Mucosa of rectum (tissue), 2 donors: ENCODE data around the gene PPEF1.
"Not testable (repeated sequence)": the region's sequence is repeated elsewhere in the genome, so short reads cannot be mapped to it uniquely, and the experiment has no call there.

ENCODE experiments used
- H3K27ac ChIP-seq, 2 donors: one replicate each; pipeline ENCODE4 v1.7.0; 2013; ENCODE audit warnings: inconsistent platforms in 2 of 2, low read depth in 2 of 2, low read length in 2 of 2
- H3K27me3 ChIP-seq, 2 donors: one replicate each; pipeline ENCODE4 v1.7.0; 2013; ENCODE audit warnings: low read length in 2 of 2; ENCODE audit not compliant: control insufficient read depth in 2 of 2, insufficient read depth in 2 of 2
- H3K36me3 ChIP-seq, 2 donors: one replicate each; pipeline ENCODE4 v1.7.0; 2013; ENCODE audit warnings: low read length in 2 of 2; ENCODE audit not compliant: control insufficient read depth in 2 of 2, insufficient read depth in 2 of 2
- H3K4me1 ChIP-seq, 2 donors: one replicate each; pipeline ENCODE4 v1.7.0; 2013; ENCODE audit warnings: low read length in 2 of 2, mild to moderate bottlenecking in 1 of 2; ENCODE audit not compliant: control insufficient read depth in 2 of 2, insufficient read depth in 2 of 2
- H3K4me3 ChIP-seq, 2 donors: one replicate each; pipeline ENCODE4 v1.7.0; 2013; ENCODE audit warnings: low read length in 2 of 2
- H3K9ac ChIP-seq, 2 donors: one replicate each; pipeline ENCODE4 v1.7.0; 2013; ENCODE audit warnings: low read length in 2 of 2, low read depth in 1 of 2, mild to moderate bottlenecking in 1 of 2
- H3K9me3 ChIP-seq, 2 donors: one replicate each; pipeline ENCODE4 v1.7.0; 2013; ENCODE audit warnings: low read length in 2 of 2; ENCODE audit not compliant: control insufficient read depth in 2 of 2
- donor health status: healthy.
- donor health status: Normal muscosa, but diverticular disease.

The PPEF1 gene

GRCh38 chrX:18792828-18793227 is 85.4 kb downstream of the PPEF1 start:
- H3K9ac ChIP-seq: no peak overlapping the region
- H3K36me3 ChIP-seq: no peaks in the 10 kb centered on the region
- H3K4me3 ChIP-seq: no peak overlapping the region
- H3K4me1 ChIP-seq: no peaks in the 10 kb centered on the region
- H3K27ac ChIP-seq: no peak overlapping the region
- H3K9me3 ChIP-seq: peaks cover 0 to 2% of the 10 kb centered on the region in 2 donors
- H3K27me3 ChIP-seq: peaks cover 0 to 3% of the 10 kb centered on the region in 2 donors

- no peak overlapping the region for H3K4me3 ChIP-seq
- H3K4me1 ChIP-seq: no peaks in the 10 kb centered on the region
- peaks cover 0 to 2% of the 10 kb centered on the region in 2 donors for H3K9me3 ChIP-seq
- peaks cover 0 to 3% of the 10 kb centered on the region in 2 donors for H3K27me3 ChIP-seq
- no peak overlapping the region for H3K27ac ChIP-seq
- H3K36me3 ChIP-seq: no peaks in the 10 kb centered on the region
- no peak overlapping the region for H3K9ac ChIP-seq
Measured at GRCh38 chrX:18793601-18794089, 86.2 kb downstream of the PPEF1 start.

- H3K9me3 ChIP-seq: no peaks in the 10 kb centered on the region
- no peak overlapping the region for H3K4me3 ChIP-seq
- H3K36me3 ChIP-seq: no peaks in the 10 kb centered on the region
- peaks cover 0 to 3% of the 10 kb centered on the region in 2 donors for H3K27me3 ChIP-seq
- no peak overlapping the region for H3K27ac ChIP-seq
- no peak overlapping the region for H3K9ac ChIP-seq
- no peaks in the 10 kb centered on the region for H3K4me1 ChIP-seq
Measured at GRCh38 chrX:18797141-18797540, 89.7 kb downstream of the PPEF1 start.

GRCh38 chrX:18799911-18800310 is 92.5 kb downstream of the PPEF1 start:
- no peaks in the 10 kb centered on the region for H3K9me3 ChIP-seq
- no peaks in the 10 kb centered on the region for H3K36me3 ChIP-seq
- H3K9ac ChIP-seq: no peak overlapping the region
- H3K27me3 ChIP-seq: peaks cover 0 to 3% of the 10 kb centered on the region in 2 donors
- H3K4me1 ChIP-seq: no peaks in the 10 kb centered on the region
- H3K4me3 ChIP-seq: no peak overlapping the region
- H3K27ac ChIP-seq: no peak overlapping the region

- H3K4me1 ChIP-seq: no peaks in the 10 kb centered on the region
- no peak overlapping the region for H3K27ac ChIP-seq
- no peak overlapping the region for H3K4me3 ChIP-seq
- no peaks in the 10 kb centered on the region for H3K27me3 ChIP-seq
- H3K9ac ChIP-seq: no peak overlapping the region
- H3K36me3 ChIP-seq: no peaks in the 10 kb centered on the region
- no peaks in the 10 kb centered on the region for H3K9me3 ChIP-seq
Measured at GRCh38 chrX:18809641-18810040, 102.2 kb downstream of the PPEF1 start.

GRCh38 chrX:18810416-18810815 is 103.0 kb downstream of the PPEF1 start:
- Histone ChIP-seq H3K9ac (no peak overlapping the region), H3K27ac (no peak overlapping the region), H3K4me3 (no peak overlapping the region), H3K36me3 (no peaks in the 10 kb centered on the region), H3K9me3 (no peaks in the 10 kb centered on the region), H3K4me1 (no peaks in the 10 kb centered on the region), H3K27me3 (peaks cover 0 to 3% of the 10 kb centered on the region in 2 donors)

GRCh38 chrX:18825375-18825774 is 117.9 kb downstream of the PPEF1 start:
- Histone ChIP-seq H3K27me3 (no peaks in the 10 kb centered on the region), H3K36me3 (no peaks in the 10 kb centered on the region), H3K4me3 (no peak overlapping the region), H3K9me3 (no peaks in the 10 kb centered on the region), H3K27ac (no peak overlapping the region), H3K4me1 (no peaks in the 10 kb centered on the region), H3K9ac (no peak overlapping the region)

- no peak overlapping the region for H3K9ac ChIP-seq
- no peaks in the 10 kb centered on the region for H3K36me3 ChIP-seq
- H3K9me3 ChIP-seq: no peaks in the 10 kb centered on the region
- no peaks in the 10 kb centered on the region for H3K4me1 ChIP-seq
- no peaks in the 10 kb centered on the region for H3K27me3 ChIP-seq
- no peak overlapping the region for H3K4me3 ChIP-seq
- no peak overlapping the region for H3K27ac ChIP-seq
Measured at GRCh38 chrX:18828832-18829404, 121.5 kb downstream of the PPEF1 start.

GRCh38 chrX:18833071-18833731 is 125.8 kb downstream of the PPEF1 start:
- Histone ChIP-seq H3K9ac (no peak overlapping the region), H3K4me3 (no peak overlapping the region)

GRCh38 chrX:18847901-18848300 is 140.5 kb downstream of the PPEF1 start:
- not testable (repeated sequence) for H3K9ac ChIP-seq, H3K4me1 ChIP-seq, H3K9me3 ChIP-seq, H3K36me3 ChIP-seq, H3K4me3 ChIP-seq, H3K27ac ChIP-seq, H3K27me3 ChIP-seq

More at GRCh38 chrX:18833071-18833731, 125.8 kb downstream of the PPEF1 start:
- Histone ChIP-seq H3K4me1 (no peaks in the 10 kb centered on the region), H3K27ac (no peak overlapping the region), H3K27me3 (no peaks in the 10 kb centered on the region), H3K36me3 (no peaks in the 10 kb centered on the region), H3K9me3 (no peaks in the 10 kb centered on the region)
